NT2/D1 (cell line): ENCODE data around the gene RASA2.

ENCODE experiments used
- SUZ12 ChIP-seq: IDR thresholded peaks from 2 replicates; pipeline ENCODE4 v1.6.1; 2011; ENCODE audit not compliant: insufficient read length, insufficient read depth; ENCODE audit errors: extremely low read depth
- YY1 ChIP-seq: IDR thresholded peaks from 2 replicates; pipeline ENCODE4 v1.6.1; 2011; ENCODE audit not compliant: insufficient read length, insufficient read depth

DNA sequence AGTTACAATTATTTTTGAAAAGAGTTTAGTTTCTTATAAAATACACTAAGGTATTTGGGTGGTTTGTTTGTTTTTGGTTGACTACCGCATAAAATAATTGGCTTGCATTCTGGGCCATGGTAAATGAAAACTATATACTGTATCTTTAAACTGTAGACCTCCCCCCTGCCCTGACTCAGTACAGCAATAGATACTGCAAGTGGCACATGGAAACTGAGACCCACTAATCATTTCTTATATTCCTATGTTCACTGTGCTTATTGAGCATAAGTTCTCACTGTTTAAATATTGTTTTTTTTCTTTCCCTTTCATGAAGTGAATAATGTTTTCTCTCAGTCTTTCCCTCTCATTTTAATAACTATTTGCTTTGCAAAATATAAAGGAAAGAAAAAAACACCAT, 45.8 kb downstream of the RASA2 start:
- no peak for TF ChIP-seq YY1
- no peak for TF ChIP-seq SUZ12
